Left lobe of liver (tissue), 2 donors: ENCODE results near the gene AGT. TPM values are rescaled to one million over a fixed set of nuclear protein-coding genes. Genes with fewer than 3 reads are reported as not detected.
A peak's percentile ranks its signal among the peaks of the same experiment; 100 is the strongest.
"Not testable (repeated sequence)": the region's sequence is repeated elsewhere in the genome, so short reads cannot be mapped to it uniquely, and the experiment has no call there.

ENCODE experiments used
- ATAC-seq: fragments of 200-7000 bp; cut with Tn5 transposase; one replicate; pipeline ENCODE4 v1.9.1; 2020; ENCODE audit warnings: mild to moderate bottlenecking, moderate library complexity
- DNase-seq: peaks from one replicate; pipeline ENCODE4 v3.0.0-alpha.2; 2020; ENCODE audit warnings: low spot score
- total RNA-seq: library from RNA; stranded (reverse); gene quantifications from one replicate; pipeline ENCODE4 v1.2.1, GENCODE V29; 2021
- donor health status: DM: no; HTN: no; CAD: no; lungs with moderate emphysema.
- donor health status: DM: no; HTN: yes; CAD: no.

AGT gene
- total RNA-seq, 1 donor from 2014 or later, result 2,376 TPM

DNA sequence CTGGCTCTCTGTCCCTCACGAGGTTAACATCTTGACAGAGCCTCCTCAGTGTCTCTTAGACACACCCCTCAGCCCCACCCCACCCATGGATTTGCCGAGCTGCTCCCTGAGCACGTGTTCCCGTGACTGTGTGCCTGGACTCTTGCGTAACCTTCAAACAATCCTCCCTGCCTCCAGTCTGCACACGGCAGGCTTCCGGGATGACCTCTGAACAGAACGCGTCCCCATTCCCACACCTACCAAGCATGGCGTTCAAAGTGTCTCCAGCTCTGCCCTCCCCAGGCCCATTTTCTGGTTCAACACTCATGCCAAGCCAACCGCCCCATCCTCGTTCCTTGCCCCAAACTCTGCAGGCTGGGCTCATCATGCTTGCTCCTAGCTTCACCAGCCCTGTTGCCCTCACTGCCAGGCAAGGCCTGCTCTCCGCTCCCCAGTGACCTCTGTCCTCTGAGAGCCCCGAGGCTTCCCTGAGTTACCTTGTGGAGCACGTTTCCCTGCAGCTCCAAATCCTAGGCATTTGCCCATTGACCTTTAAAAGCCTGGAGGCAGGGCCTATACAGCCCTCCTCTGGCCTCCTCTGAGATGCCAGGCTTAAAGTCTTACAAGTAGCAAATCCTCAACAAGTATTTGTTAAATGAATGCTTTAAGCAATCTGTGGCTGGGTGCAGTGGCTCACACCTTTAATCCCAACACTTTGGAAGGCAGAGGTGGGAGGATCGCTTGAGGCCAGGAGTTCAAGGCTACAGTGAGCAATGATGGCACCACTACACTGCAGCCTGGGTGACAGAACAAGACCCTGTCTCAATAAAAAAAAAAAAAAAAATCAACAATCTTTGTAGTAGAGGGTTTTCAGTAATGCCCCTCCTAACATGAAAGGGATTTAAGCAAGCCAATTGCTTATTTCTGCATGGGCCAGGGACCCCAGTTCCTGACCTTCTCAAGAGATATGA lies 5.0 kb downstream of the AGT start:
- peak; percentile 95 for DNase-seq
- peak; percentile 44 for ATAC-seq

GRCh38 chr1:230707732-230708630 lies 5.9 kb downstream of the AGT start:
- ATAC-seq (peak; percentile 16), DNase-seq (no peak)

DNA sequence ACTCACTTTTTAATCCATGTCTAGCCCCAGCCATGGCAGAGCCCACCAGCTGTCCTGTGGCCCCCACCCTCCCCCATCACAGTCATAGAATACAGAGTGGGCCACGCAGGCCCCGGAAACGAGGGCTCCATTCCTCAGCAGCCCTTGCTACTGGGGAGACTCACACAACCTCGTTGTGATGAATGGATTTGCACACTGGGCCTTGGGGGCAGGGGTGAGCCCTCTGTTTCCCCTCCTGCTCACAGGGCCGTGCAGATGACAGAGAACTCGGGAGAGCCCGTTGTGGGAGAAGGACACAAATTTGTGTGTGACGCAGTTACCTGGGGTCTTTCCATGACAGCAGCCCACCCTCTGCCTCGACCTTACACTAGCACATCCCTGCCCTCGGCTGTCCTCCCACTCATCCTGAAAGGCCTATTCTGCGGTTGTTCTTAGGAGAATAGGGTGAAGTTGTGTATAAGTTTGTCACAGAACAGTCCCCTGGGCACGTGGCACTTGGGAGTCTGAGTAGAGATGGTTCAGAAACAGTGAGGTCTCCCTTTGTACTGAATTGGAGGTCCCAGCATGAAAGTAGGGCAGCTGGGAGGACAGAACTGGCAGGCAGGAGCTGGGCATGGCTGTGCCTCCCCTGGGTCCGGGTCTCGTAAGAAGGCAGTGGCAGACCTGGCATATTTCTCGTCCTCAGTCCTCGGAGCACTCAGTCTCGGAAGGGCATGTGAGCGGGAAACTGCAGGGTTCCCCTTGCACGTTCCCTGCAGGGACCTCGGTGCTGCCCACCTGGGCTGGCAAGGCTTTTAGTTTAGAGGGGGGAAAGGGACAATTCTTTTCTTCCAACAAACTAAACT lies 6.8 kb downstream of the AGT start:
- DNase-seq (no peak), ATAC-seq (no peak)

- ATAC-seq, result no peak
These were observed 7.8 kb downstream of the AGT start for GRCh38 chr1:230706020-230706699.

DNA sequence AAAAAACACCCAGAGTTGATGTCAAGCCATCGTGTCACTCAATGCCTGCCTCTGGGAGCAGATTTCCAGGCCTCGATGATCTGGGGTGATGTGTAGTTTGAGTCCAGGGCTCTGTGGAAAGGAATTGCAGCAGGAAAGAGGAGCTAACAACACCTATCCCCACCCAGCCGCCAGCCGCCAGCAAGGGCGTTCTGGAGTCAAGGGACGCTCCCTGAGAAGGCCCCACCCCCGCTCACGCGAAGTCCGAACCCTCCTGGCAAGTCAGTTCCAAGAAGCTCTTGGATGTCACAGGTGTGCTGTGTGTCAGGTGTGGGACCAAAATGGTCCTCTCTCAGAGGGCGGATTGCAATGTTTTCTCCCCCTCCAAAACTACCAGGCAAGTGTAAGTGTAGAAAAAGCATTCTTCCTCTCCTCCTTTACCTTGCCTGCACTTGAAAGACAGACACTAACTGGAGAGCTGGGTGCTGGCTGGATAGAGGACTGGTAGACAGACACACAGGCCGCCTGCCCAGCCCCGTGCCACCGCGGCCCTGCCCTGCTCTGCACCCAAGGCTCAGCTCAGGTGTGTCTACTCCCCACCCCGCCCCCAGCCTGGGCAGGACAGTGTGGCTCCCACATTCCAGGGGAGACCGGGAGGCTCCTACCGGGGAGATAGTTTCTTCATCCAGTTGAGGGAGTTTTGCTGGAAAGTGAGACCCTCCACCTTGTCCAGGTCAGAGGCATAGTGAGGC lies 8.5 kb downstream of the AGT start:
- ATAC-seq (no peak), DNase-seq (no peak)

More at GRCh38 chr1:230706020-230706699, 7.8 kb downstream of the AGT start:
- no peak for DNase-seq

DNA sequence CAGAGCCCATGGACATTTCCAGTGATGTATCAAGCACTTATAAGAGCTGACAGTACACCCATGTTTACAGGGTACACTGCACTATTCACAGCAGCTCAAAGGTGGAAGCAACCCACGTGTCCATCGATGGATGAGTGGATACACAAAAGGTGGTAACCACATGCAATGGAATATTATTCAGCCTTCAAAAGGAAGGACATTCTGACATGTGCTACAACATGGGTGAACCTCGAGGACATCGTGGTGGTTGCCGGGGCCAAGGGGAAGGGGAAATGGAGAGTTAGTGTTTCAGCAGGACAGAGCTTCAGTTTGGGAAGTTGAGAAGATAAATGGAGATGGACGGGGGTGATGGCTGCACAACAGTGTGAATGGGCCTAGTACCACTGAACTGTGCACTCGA lies 9.1 kb downstream of the AGT start:
- ATAC-seq (no peak), DNase-seq (no peak)

- no peak for DNase-seq
- ATAC-seq, result no peak
These were observed 10.1 kb downstream of the AGT start for GRCh38 chr1:230703679-230704385.

- no peak for DNase-seq
- peak; percentile 4 for ATAC-seq
These were observed 10.8 kb downstream of the AGT start for GRCh38 chr1:230702934-230703678.

DNA sequence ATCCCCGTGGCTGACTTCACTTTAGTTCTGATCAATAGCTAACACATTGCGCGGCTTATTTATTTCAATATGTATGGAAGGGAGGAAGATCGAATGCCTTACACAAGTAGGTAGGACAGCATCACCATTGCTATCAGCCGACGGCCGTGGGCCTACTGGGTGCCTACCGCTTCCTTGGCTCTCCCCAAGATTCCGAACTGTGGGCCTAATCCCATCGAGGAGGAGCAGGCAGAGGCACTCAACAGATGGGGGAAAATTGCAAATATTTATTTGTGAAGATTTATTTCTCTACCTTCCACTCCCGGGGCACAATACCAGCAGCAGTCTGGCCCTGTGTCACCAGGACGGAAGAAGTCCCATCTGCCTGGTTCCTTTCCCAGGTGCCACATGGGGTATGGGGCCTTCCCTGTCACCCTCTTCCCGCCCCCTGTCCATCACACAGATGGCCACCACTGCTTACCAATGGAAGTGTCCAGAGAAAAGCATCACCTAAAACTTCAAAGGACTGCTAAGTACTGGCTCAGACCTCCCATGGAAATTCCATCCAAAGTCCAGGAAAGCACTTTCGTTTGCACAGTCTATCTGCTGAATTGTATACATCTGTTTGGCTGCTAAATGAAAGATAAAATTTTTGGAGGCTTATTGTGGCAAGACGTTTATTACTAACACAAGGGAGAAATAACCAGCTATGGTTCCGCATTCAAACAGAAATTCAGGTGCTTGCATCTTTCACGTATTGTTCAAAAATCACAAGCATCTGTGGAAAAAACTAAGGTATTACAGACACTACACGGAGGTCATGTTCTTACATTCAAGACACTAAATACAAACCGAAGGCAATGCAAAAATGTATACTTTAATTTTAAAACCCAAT lies 11.8 kb downstream of the AGT start:
- ATAC-seq (no peak), DNase-seq (no peak)

- DNase-seq, result no peak
- no peak for ATAC-seq
These were observed 12.5 kb downstream of the AGT start for GRCh38 chr1:230701434-230701833.

DNA sequence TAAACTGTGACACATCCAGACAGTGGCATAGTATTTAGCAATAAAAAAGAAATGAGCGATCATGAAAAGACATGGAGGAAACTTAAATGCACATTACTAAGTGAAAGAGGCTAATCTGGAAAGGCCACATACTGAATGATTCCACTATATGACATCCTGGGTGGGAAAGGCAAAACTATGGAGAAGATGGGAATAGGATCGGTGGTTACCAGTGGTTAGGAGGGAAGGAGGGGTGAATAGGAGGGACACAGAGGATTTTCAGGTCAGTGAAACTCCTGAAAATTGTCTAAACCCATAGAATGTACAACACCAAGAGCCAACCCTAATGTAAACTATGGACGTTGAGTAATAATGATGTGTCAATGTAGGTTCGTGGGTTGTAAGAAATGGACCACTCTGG lies 13.8 kb downstream of the AGT start:
- no peak for DNase-seq
- ATAC-seq, result no peak

GRCh38 chr1:230699716-230700115 lies 14.2 kb downstream of the AGT start:
- DNase-seq, result no peak
- no peak for ATAC-seq

- ATAC-seq, DNase-seq: not testable (repeated sequence)
These were observed 15.0 kb downstream of the AGT start for GRCh38 chr1:230698964-230699363.

- DNase-seq (no peak), ATAC-seq (peak; percentile 80)
These were observed 15.8 kb downstream of the AGT start for GRCh38 chr1:230698130-230698529.

GRCh38 chr1:230696722-230697437 lies 17.0 kb downstream of the AGT start:
- DNase-seq (no peak), ATAC-seq (no peak)

DNA sequence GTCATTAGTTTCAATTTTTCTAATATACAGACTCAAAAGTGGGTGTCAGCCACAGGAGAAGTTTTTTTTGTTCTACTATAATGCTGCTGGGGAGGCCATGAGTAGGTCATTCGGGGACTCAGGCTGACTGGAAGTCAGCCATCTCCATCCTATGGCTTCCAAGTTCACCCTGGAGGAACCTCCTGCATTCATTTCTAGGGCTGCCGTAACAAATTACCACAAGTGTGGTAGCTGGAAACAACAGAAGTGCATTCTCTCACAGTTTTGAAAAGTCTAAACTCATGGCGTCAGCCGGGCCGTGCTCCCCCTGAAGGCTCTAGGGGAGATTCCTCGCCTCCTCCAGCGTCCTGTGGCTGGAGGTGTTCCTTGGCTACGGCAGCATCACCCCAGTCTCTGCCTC lies 17.7 kb downstream of the AGT start:
- ATAC-seq (no peak), DNase-seq (no peak)
